ENCODE measurements around the gene DNAJC2.

DNA sequence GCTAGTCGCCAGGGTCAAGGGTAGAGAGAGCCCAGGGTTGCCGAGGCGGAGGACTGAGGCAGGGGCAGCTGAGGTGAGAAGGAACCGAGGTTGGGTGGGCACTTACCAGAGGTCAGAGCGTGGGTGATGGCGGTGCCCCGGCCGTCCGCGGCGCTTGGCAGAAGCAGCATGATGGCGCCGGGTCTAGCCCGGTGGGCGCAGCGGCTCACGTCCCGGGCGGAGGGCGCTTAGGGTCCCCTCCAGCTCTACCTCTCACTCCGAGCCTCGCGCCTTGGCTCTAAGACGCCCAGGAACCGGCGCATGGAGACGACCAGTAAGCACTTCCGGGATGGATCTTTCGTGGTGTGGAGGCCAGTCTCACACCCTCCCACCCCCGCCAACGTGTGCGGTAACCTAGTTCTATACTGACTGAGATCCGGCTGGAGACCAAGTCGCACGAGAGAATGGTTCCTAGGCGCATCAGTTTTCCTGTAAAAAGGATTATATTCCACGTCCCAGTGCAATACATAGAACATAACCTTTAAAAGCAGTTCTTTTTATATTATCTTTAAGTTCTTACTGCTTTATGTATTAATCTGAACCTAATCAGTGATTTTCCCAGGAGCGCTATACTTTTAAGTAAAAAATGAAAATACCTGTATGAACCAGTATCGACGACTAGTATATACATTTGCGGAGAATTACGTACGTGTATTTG, at the start of gene DNAJC2:
- TF ChIP-seq, protein P1, sequence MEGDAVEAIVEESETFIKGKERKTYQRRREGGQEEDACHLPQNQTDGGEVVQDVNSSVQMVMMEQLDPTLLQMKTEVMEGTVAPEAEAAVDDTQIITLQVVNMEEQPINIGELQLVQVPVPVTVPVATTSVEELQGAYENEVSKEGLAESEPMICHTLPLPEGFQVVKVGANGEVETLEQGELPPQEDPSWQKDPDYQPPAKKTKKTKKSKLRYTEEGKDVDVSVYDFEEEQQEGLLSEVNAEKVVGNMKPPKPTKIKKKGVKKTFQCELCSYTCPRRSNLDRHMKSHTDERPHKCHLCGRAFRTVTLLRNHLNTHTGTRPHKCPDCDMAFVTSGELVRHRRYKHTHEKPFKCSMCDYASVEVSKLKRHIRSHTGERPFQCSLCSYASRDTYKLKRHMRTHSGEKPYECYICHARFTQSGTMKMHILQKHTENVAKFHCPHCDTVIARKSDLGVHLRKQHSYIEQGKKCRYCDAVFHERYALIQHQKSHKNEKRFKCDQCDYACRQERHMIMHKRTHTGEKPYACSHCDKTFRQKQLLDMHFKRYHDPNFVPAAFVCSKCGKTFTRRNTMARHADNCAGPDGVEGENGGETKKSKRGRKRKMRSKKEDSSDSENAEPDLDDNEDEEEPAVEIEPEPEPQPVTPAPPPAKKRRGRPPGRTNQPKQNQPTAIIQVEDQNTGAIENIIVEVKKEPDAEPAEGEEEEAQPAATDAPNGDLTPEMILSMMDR (conservative IDR thresholded peaks at IDR 0.05; ENCODE audit: low read length), result no peak
- no peak for TF ChIP-seq EZH2phosphoT487 (IDR thresholded peaks at IDR 0.05; ENCODE audit: borderline replicate concordance, low read depth, low read length)

Measured in OCI-LY7 (cell line).